HepG2 (cell line): Measurements from ENCODE around the gene DNMT3B. TPM values are rescaled to one million over a fixed set of nuclear protein-coding genes. Genes with fewer than 3 reads are reported as not detected.

Experiments used
- ARID4A ChIP-seq: sonication (generic); formaldehyde crosslinking; IDR thresholded peaks from 2 replicates; pipeline ENCODE4 v1.5.0; 2020; ENCODE audit warnings: mild to moderate bottlenecking, missing genetic modification reagents, borderline replicate concordance
- DMAP1 ChIP-seq: IDR thresholded peaks from 2 replicates; pipeline ENCODE4 v1.6.1; 2016
- DZIP1 ChIP-seq: sonication (generic); formaldehyde crosslinking; IDR thresholded peaks from 2 replicates; pipeline ENCODE4 v1.5.0; 2020; ENCODE audit warnings: mild to moderate bottlenecking, missing genetic modification reagents
- ETV5 ChIP-seq: IDR thresholded peaks from 2 replicates; pipeline ENCODE4 v1.6.1; 2018; ENCODE audit warnings: missing biosample characterization, missing genetic modification reagents, inconsistent platforms, borderline replicate concordance
- FOXA1 ChIP-seq, 2 experiments: fragments of 450-650 bp in 1 of 2; sonication (generic) in 1 of 2; formaldehyde crosslinking in 1 of 2; IDR thresholded peaks; 2 replicates each; pipeline versions ENCODE4 v1.4.0 to v1.6.1; 2016 to 2020; ENCODE audit warnings: missing genetic modification reagents in 1 of 2
- FUBP1 ChIP-seq: sonication (generic); formaldehyde crosslinking; IDR thresholded peaks from 2 replicates; pipeline ENCODE4 v1.5.1; 2020; ENCODE audit warnings: missing genetic modification reagents, mild to moderate bottlenecking, borderline replicate concordance
- JUNB ChIP-seq: sonication (generic); formaldehyde crosslinking; IDR thresholded peaks from 2 replicates; pipeline ENCODE4 v1.8.0; 2022; ENCODE audit warnings: missing genetic modification reagents, mild to moderate bottlenecking, borderline replicate concordance
- MTERF4 ChIP-seq: sonication (generic); formaldehyde crosslinking; IDR thresholded peaks from 2 replicates; pipeline ENCODE4 v1.8.0; 2023; ENCODE audit warnings: mild to moderate bottlenecking, missing genetic modification reagents
- THAP8 ChIP-seq: sonication (generic); formaldehyde crosslinking; IDR thresholded peaks from 2 replicates; pipeline ENCODE4 v1.5.1; 2020; ENCODE audit warnings: missing genetic modification reagents, mild to moderate bottlenecking, borderline replicate concordance
- U2AF1 ChIP-seq: fragments of 200-400 bp; formaldehyde crosslinking; optimal IDR thresholded peaks from 2 replicates; pipeline ENCODE3; 2017; ENCODE audit warnings: mild to moderate bottlenecking, low read depth, low read length
- U2AF2 ChIP-seq: fragments of 200-400 bp; formaldehyde crosslinking; IDR thresholded peaks from 2 replicates; pipeline ENCODE4 v1.6.1; 2017; ENCODE audit warnings: low read depth, mild to moderate bottlenecking, low read length
- ZMYM3 ChIP-seq: sonication (generic); formaldehyde crosslinking; IDR thresholded peaks from 2 replicates; pipeline ENCODE4 v1.5.1; 2020; ENCODE audit warnings: mild to moderate bottlenecking, missing genetic modification reagents
- ZMYM4 ChIP-seq: sonication (generic); formaldehyde crosslinking; IDR thresholded peaks from 2 replicates; pipeline ENCODE4 v1.8.1; 2023; ENCODE audit warnings: mild to moderate bottlenecking, missing genetic modification reagents
- ZNF484 ChIP-seq: sonication (generic); formaldehyde crosslinking; IDR thresholded peaks from 2 replicates; pipeline ENCODE4 v1.5.1; 2020; ENCODE audit warnings: mild to moderate bottlenecking, low read depth, missing genetic modification reagents, borderline replicate concordance
- ZNF557 ChIP-seq: sonication (generic); formaldehyde crosslinking; IDR thresholded peaks from 2 replicates; pipeline ENCODE4 v1.4.0; 2020; ENCODE audit warnings: missing genetic modification reagents
- polyA plus RNA-seq, 8 experiments: library from polyadenylated mRNA; depleted of rRNA in 3 of 8; stranded (reverse) in 7 of 8; unstranded in 1 of 8; fragments of >200 nt; fragmentation: Illumina TruSeq in 4 of 8; extraction: Trizol in 4 of 8; gene quantifications; 2 replicates each; pipeline versions ENCODE4 v1.2.1 to v1.2.3, GENCODE V29; 2011 to 2016; ENCODE audit warnings: low read depth in 4 of 8, missing spikeins in 1 of 8, mixed read lengths in 1 of 8; ENCODE audit not compliant: insufficient read depth in 1 of 8
- total RNA-seq, 5 experiments: library from RNA; depleted of rRNA; stranded (reverse); fragments of >200 nt; fragmentation: Illumina TruSeq; extraction: Trizol; gene quantifications; 2 replicates each; pipeline ENCODE4 v1.2.3, GENCODE V29; 2016; ENCODE audit warnings: low read depth in 1 of 5

Gene DNMT3B
- total and polyA plus RNA-seq, 2 of the 13 experiments (the other 11 are each of a cell fraction or from before 2014, with no cell fraction given), result 3.8 to 13.9 TPM

- TF ChIP-seq ARID4A (CRISPR knock-in tag) (0 out of 2 replicates have a peak, but pooled peaks have one; percentile 45), DZIP1 (CRISPR knock-in tag) (no peak), DMAP1 (no peak), MTERF4 (no peak), ZNF484 (CRISPR knock-in tag) (no peak), ZMYM4 (0 out of 2 replicates have a peak, but pooled peaks have one; percentile 14), ZNF557 (CRISPR knock-in tag) (0 out of 2 replicates have a peak, but pooled peaks have one; percentile 35), ETV5 (no peak), FUBP1 (CRISPR knock-in tag) (no peak), U2AF1 (no peak), JUNB (CRISPR knock-in tag) (no peak), ZMYM3 (CRISPR knock-in tag) (0 out of 2 replicates have a peak, but pooled peaks have one; percentile 27), U2AF2 (no peak), FOXA1 (IDR thresholded peaks at IDR 0.05) (no peak), FOXA1 (CRISPR knock-in tag; IDR thresholded peaks at IDR 0.05) (no peak), THAP8 (CRISPR knock-in tag) (no peak)
Measured at GRCh38 chr20:32842688-32843524, 80.7 kb downstream of the DNMT3B start (continued).
